Muscle of back (tissue), 11 donors: ENCODE data around the gene MTHFD1L. TPM values are rescaled to one million over a fixed set of nuclear protein-coding genes. Genes with fewer than 3 reads are reported as not detected.
"Not testable (repeated sequence)": the region's sequence is repeated elsewhere in the genome, so short reads cannot be mapped to it uniquely, and the experiment has no call there.

Source experiments
- DNase-seq, 3 donors: peaks; one replicate each; pipeline versions ENCODE4 v3.0.0 to v3.0.0-alpha.2; 2013
- polyA plus RNA-seq, 10 donors: library from polyadenylated mRNA; unstranded; fragments of 120-200 nt; gene quantifications; one replicate each; pipeline ENCODE4 v1.2.1, GENCODE V29; 2013; ENCODE audit not compliant: insufficient read length in 10 of 10

MTHFD1L gene
- polyA plus RNA-seq, 10 donors = 20.5 to 31.5 (median 24.6) TPM

DNA sequence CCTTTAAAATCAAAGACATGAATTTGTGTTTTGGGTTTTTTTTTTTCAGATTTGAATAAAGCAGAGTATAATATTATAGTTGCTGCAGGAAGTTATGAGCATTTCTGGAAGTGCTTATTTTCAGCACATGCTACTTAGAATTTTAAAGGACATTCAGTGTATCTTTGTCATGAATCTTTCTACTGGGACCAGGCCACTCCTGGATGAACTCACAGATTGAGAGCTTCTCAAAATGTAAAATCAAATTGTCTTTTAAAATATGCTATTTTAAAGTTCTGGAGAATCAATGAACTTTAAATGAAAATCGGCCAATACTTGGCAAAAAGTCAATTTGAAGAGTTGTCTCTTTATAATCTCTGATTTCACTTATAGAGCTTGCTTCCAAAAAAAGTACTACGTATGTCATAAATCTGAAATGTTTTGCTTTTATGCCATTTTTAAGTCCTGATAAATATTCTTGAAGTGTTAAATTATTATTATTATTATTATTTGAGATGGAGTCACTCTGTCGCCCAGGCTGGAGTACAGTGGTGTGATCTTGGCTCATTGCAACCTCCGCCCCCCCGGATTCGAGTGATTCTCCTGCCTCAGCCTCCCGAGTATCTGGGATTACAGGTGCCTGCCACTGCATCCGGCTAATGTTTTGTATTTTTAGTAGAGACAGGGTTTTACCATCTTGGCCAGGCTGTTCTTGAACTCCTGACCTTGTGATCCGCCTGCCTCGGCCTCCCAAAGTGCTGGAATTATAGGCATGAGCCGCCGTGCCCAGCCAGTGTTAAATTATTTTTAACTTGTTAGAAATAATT, 198.5 kb downstream of the MTHFD1L start:
- peak; percentile 66 to 83 (median 71) for DNase-seq

DNA sequence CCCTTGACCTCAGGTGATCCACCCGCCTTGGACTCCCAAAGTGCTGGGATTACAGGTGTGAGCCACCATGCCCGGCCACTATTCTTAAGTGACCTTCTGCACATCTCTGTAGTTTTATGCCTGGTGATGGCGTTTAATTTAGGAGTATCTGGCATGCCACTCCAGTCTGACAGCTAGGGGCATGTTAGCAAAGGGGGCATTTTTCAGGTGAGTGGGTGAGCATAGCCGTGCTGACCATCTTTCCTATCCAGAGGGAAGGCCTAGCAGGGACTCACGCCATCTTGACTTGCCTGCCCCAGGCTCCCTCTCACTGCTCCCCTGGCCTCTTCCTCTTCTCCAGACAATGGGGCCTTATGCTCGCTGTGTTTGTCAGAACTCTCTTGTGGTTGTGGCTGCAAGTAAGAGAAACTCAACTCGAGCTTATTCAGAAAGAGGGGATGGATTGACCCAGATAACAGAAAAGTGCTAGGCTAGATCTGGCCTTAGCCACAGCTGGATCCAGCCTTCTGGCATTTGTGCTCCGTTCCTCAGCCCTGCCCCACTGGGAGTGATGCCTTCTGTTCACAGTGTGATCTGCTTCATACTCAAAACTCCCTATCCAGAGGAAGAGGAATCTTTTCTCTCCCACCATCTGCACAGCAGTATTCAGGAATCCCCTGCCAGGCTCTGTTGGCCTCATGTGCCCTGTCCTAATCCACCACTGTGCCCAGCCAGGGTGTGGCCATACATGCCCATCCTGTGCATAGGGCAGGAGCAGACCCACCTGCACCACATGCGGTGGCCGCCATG, 199.7 kb downstream of the MTHFD1L start:
- DNase-seq = no peak

DNA sequence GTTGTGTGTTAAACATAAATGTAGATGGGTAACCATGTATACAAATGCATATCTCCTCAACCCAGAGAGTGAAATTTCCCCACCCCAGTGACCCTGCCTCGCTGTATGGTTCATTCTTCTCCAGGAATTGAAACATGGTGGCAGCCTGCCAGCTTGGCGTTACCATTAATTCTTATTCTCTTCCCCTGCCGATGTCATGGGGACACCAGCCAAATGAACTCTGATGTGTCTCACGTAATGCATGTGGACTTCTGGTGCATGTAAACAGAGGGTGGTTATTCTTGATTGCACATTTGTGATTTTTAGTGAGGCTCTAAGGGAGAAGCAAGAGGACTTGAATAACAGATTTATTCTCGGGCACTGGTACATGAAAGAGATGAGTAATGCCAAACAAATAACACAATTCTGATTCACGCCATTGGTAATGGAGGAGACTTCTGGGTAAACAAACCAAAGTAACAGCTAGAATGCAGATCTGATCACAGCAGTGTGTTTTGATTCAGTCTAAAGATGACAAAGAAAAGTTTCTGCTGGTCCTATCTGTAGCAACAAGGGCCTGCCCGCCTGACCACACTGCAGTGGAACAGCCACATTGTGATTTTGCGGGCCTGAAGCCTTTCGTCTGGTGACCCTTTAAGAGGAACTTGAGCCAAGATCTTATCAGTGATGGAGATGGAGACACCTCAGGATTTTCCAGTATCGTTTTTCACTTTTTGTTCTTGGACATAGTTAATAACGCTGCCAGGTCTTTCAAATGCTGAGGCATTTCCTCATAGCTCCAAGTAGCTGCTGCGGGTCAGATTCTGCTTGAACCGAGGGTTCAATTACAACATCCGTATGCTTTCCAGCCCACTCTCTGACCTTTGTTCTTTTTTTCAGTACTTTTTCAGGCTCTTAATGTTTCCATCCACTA, 202.4 kb downstream of the MTHFD1L start:
- DNase-seq = peak; percentile 66 to 79 (median 70)

DNA sequence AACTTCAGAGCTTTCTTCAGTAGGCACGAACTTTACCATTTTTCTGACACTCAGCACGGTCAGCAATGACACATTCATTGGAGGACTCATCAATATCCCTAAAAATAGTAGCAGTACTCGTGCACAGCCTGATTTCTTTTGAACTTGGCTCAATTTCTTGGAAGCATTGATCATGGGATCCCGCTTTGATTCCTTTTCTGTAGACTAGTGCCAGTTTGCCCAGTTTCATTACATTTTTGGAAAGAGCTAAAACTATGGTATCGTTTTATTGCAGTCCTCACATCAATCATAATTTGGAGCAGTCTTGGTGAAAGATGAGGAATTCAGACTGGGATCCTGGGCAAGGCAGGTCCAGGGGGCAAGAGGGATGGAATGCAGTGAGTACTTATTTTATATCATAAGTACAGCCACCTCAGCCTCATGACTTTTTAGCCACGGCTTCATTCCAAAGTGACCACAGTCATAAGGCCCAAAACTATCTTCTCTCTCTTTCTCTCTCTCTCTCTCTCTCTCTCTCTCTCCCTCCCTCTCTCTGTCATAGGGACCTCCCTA, 203.3 kb downstream of the MTHFD1L start:
- peak in 1 of 3 donors; percentile 26 for DNase-seq

DNA sequence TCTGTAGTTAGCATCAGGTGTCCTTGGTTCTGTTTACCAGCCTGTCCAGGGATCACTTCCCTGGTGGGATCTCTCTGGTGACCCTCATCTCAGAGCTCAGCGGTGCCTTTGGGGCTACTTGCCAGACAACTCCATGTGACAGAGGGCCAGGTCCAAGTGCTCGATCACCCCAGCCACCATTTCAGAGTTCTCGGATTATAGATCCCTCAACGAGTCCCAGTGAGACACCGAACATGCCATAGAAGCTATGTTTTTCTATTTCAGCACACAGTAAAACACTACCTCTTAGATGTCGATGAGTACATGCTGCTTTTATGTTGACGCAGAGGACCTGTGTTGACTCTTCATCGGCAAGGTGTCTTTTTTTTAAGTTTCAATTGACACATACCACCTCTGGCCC, 204.1 kb downstream of the MTHFD1L start:
- DNase-seq = no peak

DNA sequence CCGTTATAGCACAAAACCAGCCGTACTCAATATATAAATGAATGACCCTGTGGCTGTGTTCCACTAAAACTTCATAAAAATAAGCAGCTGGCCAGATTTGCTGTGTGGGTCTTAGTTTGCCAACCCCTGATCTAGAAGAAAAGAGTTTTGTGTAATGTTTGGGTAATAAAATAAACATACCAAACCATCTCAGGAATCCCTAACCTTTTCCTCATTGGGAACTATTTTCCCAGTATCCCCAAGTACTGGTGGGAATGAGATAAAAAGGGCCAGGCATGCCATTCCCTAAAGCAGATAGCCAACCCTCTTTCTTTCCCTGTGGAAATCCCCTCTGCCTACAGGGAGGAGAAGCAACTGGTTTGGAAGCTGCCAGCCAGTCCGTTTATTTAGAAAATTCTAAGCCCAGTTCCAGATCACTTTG, 205.1 kb downstream of the MTHFD1L start:
- DNase-seq = no peak

DNA sequence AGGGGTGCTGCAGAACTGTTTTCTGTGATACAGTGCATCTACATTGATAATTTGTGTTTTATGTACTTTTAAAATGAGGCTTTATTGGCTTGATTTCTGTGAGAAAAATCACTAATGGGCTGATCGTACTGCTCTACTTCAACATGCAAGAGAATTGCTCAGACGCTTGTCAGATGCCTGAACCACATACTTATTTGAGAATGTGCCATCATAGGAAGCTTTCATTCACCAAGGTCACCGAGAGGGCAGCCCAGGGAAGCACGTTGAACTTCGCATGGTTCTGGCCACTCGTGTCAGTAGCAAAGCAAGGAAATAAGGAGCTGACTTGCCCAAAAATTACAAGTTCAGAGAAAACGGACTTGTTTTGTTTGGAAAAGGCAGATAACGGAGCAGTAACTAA, 205.8 kb downstream of the MTHFD1L start:
- DNase-seq = peak in 2 of 3 donors; percentile 68 to 72

DNA sequence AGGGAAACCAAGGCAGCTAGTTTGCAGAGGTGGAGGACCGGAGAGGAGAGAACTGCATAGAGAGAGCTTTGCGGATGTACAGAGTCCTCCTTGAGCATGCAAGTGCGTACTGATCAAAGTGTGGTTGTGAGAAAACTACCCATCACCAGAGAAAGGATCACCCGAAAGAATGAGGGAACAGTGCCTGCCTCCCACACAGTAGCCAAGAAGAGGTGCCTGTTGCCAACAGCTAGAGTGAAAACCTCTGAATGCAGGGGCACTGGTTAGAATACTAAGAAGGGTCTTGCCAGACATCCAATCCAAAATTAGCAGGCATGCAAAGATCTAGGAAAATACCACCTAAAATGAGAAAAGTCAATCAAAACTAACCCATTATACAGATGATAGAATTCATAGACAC, 207.6 kb downstream of the MTHFD1L start:
- DNase-seq = no peak

DNA sequence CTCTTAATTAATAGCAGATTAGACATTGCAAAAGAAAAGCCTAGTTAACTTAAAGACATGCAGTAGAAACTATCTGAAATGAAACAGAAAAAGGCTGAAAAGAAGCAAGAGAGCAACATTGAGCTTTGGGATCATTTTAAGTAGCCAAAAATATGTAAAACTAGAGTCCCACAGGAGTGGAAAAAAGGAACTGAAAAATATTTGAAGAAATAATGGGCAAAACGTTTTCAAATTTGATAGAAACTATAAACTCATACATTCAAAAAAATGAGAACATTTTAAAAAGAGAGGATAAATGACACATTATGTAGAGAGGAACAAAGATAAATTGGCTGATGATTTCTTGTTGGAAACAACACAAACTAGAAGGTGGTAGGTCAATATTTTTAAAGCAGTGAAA, 208.2 kb downstream of the MTHFD1L start:
- DNase-seq = peak in 1 of 3 donors; percentile 54

DNA sequence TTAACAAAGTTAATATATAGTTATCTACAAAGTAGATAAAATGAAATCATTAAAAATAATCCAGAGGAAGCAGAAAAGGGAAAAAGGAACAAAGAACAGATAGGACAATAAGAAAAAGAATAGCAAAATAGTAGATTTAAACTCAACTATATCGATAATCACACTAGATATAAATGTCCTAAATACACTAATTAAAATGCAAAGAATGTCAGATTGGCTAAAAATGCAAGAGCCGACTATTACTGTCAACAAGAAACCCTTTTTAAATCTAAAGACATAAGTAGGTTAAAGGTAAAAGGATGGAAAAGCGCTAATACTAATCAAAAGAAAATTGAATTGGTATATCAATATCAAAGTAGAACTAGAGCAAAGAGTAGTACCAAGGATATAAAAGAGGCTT, 209.5 kb downstream of the MTHFD1L start:
- DNase-seq = no peak

DNA sequence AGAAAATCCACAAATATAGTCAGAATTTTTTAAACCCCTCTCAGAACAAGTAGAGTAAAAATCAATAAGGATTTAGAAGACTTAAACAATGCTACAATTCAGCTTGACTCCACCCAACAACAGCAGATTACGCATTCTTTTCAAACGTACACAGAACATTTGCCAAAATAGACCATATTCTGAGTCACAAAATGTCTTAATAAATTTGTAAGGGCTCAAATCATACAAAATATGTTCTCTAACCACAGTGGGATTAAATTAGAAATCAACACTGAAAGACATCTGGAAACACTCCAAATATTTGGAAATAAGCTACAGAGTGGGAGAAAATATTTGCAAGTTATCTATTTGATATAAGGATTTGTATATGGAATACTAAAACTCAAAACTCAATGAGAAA, 210.0 kb downstream of the MTHFD1L start:
- peak in 2 of 3 donors; percentile 70 to 75 for DNase-seq

DNA sequence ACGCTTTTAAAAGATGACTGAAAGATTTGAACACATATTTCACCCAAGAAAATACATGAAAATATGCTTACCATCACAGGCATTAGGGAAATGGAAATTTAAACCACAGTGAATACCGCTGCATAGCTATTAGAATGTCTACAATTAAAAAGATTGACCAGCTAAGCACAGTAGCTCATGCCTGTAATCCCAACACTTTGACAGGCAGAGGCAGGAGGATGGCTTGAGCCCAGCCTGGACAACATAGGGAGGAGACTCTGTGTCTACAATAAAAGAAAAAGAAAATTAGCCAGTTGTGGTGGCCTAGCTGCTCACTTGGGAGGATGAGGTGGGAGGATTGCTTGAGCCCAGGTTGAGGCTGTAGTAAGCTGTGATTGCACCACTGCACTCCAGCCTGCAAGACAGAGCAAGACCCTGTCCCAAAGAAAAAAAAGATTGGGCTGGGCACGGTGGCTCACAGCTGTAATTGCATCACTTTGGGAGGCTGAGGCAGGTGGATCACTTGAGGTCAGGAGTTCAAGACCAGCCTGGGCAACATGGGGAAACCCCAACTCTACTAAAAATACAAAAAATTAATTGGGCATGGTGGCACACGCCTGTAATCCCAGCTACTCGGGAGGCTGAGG, 210.5 kb downstream of the MTHFD1L start:
- DNase-seq = peak in 1 of 3 donors; percentile 65

DNA sequence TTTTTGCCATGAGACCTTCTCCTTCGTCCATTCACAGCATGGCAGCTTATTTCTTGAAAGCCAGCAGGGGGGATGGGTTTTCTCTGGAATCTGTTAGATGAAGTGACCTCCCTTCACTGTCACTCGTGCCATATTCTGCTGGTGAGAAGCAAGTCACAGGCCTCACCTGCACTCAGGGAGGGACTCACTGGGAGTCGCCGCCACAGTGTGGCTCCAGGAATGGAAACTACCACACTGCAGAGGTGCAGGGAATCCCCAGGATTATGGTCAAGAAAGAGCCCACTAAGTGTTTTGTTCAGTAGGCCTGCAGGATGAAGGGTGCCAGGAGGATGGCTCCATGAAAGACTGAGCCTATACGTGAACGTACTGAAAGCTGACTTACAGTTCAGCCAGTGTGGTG, 213.2 kb downstream of the MTHFD1L start:
- DNase-seq = no peak

DNA sequence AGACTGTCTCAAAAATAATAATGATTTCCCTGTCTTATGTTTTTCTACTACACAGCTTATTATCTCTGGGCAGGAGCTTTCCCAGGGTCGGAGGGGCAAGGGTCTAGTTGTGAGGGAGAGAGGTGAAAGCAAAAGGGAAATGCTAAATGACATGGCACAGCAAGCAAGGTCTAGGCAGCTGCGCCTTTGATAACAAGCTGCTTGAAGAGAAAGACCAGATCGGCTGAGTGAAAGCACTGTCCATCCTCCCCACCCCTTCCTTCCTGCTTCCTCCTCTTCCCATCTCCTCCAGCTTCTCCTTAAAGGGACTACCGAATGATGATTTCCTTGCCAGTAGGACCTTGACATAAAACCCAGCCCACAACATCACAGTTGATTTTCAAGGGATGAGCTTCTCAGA, 216.2 kb downstream of the MTHFD1L start:
- no peak for DNase-seq

DNA sequence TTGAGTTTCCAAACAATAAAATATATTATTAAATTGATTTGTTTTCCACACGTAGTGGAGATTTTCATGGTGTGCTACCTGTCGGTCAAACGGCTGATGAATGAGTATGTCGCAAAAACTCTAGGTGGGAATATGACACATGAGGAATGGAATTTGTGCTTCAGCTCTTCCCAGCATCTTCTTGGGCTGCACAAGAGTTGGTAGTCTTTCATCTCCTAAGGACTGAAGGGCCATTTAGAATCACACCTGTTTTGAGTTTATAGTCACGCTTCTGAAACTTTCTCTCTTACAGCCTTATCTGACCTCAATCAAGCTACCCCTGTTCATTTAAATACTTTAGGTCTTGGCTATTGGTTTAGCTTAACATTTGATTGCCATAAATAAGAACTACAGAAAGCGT, 216.6 kb downstream of the MTHFD1L start:
- no peak for DNase-seq

DNA sequence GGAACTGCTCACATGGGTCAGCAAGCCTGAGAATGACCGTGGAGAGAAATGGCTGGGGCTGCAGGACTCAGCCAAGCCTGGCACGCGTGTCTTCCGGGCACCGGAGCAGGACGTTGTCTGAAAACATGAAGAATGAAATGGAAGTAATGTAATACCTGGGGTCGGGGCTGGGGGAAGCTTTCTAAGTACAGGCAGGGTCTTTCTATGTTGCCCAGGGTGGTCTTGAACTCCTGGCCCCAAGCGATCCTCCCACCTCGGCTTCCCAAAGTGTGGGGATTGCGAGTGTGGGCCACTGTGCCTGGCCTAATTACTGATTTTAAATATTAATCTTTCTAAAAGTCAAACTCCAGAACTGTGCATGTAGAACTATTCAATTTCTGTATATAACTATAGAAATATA, 218.8 kb downstream of the MTHFD1L start:
- no peak for DNase-seq

DNA sequence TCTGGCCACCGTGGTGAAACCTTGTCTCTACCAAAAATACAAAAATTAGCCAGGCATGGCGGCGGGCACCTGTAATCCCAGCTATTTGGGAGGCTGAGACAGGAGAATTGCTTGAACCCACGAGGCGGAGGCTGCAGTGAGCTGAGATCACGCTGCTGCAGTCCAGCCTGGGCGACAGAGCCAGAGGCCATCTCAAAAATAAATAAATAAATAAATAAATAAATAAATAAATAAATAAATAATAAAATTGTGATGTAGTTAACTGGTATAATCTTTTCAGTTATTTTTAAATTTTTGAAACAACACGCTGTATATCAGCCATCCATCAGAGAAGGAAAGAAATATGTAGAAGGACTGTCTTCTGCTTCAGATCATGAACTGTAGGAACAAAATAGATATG, 221.6 kb downstream of the MTHFD1L start:
- not testable (repeated sequence) for DNase-seq

DNA sequence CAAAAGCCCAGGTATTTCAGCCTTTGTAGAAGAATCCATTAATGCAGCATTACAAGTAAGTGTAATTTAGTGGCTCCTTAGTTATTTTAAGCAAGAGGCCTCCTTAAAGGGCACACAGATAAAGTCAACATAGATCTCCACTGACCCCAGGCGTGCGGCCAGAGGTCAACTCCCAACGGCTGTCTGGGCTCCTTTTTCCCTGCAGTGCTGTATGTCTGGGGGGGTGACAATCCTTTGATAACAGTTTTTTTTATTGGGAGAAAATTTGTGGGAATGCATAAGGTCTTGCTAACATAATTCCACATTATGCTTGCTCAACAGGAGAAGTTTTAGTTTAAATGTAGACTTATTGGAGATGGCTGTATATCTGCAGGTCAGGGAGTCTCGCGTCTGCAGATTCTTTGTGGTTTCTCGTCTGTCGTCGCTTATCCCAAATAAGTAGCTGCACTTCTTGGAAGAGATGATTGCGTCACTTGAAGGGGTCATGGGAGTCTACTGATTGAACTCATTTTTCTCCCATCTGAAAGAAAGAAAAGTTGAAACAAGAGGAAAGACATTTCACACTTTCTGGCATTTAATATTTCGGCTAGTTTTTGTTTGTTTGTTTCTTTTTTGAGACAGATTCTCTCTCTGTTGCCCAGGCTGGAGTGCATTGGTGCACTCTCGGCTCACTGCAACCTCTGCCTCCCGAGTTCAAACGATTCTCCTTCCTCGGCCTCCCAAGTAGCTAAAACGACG, 222.5 kb downstream of the MTHFD1L start:
- peak in 1 of 3 donors; percentile 88 for DNase-seq

DNA sequence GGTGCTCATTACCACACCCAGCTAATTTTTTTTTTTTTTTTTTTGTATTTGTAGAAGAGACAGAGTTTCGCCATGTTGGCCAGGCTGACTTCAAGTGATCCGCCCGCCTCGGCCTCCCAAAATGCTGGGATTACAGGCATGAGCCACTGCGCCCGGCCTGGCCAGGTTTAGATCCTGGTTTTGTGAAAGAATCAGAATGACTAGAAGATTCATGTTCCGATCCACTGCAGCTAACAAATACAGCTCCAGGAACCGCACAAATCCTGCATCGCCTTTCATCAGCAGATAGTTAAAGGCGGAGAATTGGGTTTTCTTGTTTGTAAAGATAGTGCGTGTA, 223.1 kb downstream of the MTHFD1L start:
- DNase-seq = no peak

DNA sequence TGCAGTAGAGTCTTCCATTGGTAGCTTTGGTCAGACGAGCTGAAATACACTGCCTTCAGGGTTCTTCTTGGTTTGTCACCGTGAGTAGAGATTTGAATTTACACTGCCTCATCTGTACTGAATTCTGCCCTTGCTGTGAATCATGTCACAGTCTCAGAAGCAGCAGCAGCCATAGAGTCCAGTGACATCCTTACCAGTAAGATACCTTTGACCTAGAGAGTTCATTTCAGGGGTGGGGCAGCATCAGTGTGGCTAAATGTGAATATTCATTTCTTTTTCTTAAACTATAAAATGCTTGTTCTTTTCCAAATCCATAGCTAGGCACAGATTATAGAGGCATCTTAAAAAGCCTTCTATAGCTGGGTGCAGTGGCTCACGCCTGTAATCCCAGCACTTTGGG, 223.5 kb downstream of the MTHFD1L start:
- DNase-seq = no peak

DNA sequence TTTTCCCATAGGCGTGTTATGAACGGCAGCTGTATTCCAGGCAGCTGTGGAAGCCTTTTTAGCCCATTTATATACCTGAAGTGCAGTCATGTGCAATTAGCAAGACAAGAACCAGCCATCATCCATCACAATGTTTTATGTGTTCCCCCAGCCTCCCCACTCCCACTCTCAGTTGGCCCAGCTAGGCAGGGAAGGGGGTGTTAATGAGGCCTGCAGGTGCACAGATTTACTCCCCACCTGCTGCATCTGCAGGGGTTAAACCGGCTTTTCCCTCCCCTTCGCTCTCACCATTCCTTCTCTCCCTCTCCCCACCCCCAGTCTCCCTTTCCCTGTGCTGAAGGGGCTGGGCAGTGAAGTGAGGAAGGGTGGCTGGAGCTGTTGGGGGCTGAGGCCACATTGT, 224.5 kb downstream of the MTHFD1L start:
- DNase-seq = no peak
